Measurements from ENCODE around the gene LRRC32. TPM values are rescaled to one million over a fixed set of nuclear protein-coding genes. Genes with fewer than 3 reads are reported as not detected.

The LRRC32 gene
- total RNA-seq, 1 experiment from 2014 or later, result not detected

DNA sequence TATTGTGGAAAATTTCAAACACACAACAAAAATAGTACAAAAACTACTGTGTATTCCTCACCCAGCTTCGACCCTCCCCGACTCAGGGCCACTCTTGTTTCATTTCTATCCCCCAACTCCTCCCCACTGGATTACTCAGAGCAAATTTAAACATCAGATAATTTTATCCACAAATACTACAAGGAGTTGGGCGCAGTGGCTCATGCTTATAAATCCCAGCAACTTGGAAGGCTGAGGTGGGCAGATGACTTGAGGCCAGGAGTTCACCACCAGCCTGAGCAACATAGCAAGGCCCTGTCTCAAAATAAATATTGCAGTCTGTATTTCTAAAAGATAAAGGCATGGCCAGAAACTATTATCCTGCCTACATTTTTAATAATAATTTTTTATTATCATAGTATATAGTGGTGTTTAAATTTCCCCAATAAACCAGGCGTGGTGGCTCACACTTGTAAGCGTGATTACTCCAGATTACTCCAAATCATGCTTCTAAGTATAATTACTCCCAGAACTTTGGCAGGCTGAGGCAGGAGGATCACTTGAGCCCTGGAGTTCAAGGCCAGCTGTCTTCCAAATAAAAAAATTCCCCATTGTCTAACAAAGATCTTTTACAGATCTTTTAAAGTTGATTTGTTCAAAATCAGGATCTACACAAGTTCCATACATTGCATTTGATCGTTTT lies 39.8 kb downstream of the LRRC32 start:
- peaks cover 1% of the 10 kb centered on the region; the same call in 1 of the 2 replicates for H3K9me3 ChIP-seq

DNA sequence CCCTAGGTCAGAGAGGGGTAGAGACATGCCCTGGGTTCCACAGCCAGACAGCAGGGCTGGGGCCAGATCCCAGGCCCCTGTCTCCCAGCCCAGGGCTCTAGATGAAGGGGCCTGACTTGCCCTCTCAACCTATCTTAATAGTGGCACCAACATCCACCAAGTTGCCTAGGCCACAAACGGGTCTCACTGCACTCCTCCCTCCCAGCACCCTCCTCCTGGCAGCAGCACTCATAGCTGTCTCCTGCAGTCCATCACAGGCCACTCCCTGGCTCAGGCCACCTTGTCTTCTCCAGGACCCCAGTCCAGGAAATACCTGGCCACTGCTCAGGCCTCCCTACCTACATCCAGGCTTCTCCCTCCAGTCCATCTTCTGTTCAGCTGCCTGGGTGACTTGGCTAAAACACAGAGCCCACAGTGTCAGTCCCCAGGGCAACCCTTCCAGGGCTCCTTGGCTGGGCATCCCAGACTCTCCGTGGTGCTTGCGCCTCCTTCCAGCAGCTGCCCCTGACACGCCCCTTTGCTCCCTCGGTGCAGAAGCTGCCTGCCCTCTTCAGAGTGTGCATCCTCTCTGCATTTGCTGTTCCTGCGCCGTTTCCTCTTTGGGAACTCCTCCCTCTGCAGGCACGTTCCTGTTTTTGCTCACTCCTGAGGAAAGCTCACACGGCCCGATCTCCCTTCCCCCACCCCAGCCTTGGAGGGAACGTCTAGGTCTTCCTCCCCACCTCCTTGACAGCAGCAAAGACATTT lies 40.5 kb downstream of the LRRC32 start:
- H3K4me3 ChIP-seq, result no peak overlapping the region
- H3K36me3 ChIP-seq, result no peaks in the 10 kb centered on the region
- no peaks in the 10 kb centered on the region for H3K27me3 ChIP-seq
- no peak for DNase-seq
- H3K9me3 ChIP-seq, result peaks cover 5% of the 10 kb centered on the region; the same call in 1 of the 2 replicates

More for the DNA sequence above, 39.8 kb downstream of the LRRC32 start:
- Histone ChIP-seq H3K4me3 (no peak overlapping the region), H3K27me3 (no peaks in the 10 kb centered on the region), H3K36me3 (no peaks in the 10 kb centered on the region)
- DNase-seq, result no peak

DNA sequence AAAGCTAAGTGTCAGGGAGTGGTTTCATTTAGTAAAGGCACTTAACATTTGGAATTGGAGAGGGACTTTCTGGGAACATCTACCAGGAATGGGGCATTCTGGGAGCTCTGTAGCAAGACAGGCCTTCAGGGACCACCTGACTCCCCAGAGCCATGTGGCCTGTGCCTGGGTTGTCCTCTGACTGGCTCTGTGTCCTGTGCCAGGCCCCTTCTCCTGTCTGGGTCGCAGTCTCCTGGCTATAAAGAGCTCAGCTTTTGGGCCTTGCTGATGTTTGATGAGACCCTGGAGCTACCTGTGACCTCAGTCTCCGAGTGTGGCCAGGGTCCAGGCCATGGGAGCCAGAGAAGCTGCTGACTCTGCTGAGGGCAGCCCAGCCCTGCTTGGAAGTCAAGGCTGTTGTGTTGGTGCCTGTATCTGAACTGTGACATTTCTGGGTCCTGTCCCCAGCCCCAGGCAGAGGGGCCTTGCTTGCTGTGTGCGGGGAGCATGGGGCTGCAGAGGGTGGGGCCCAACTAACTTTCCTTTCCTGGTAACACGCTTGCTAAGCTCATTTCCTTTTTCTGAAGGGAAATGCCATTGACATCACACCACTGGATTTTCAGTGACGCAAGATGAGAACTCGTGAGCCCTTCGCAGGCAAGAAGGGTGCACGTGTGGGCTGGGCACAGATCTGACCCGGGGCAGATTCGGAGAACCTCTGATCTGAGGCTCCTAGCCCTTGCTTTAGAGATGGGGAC lies 41.3 kb downstream of the LRRC32 start:
- Histone ChIP-seq H3K9me3 (peaks cover 5% of the 10 kb centered on the region; the same call in 1 of the 2 replicates), H3K36me3 (no peaks in the 10 kb centered on the region), H3K4me3 (no peak overlapping the region), H3K27me3 (no peaks in the 10 kb centered on the region)
- DNase-seq, result no peak

DNA sequence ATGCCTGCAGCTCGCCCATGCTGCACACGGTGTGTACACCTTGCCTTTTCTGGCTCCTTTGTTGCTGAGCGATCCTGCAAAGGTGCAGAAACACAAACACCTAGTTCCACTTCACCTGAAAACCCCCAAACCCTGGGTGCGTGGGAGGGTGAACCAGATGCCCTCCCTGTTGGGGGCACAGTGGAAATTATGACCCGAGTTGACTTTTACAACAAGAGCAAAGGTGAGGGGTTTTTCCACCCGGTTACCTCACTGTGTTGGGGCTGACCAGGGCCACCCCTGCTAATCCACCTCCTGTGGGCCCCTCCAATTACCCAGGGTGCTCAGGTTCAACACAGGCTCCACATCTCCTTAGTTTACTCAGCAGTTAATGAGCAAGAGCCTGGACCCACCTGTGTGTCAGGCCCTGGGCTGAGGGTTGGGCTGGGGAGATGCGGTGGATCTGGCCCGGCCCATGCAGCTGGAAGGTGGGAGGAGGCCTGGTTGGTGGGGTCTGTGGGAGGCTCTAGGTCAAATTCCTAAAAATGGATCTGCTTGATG lies 42.1 kb downstream of the LRRC32 start:
- Histone ChIP-seq H3K9me3 (peaks cover 5% of the 10 kb centered on the region; the same call in 1 of the 2 replicates), H3K4me3 (no peak overlapping the region), H3K27me3 (no peaks in the 10 kb centered on the region), H3K36me3 (no peaks in the 10 kb centered on the region)
- DNase-seq, result no peak

DNA sequence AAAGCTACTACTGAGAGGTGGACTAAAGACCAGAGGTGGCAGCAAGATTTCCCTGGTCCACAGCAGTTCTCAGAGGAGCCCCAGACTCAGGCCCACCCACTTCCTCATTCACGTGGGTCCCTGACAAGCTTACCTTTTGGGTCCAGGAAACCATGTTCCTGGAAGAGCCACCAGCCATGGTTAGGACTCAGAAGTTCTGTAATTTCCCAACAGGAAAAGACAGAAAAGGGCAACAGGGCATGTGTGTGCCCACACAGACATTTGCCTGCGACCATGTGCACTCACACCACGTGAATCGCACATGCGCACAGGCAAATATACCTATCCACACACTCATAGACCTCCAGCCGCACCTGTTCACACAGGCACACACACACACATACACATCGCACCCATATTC lies 42.9 kb downstream of the LRRC32 start:
- peaks cover 5% of the 10 kb centered on the region; the same call in 1 of the 2 replicates for H3K9me3 ChIP-seq
- no peak for DNase-seq
- no peaks in the 10 kb centered on the region for H3K36me3 ChIP-seq
- H3K4me3 ChIP-seq, result no peak overlapping the region
- H3K27me3 ChIP-seq, result no peaks in the 10 kb centered on the region

DNA sequence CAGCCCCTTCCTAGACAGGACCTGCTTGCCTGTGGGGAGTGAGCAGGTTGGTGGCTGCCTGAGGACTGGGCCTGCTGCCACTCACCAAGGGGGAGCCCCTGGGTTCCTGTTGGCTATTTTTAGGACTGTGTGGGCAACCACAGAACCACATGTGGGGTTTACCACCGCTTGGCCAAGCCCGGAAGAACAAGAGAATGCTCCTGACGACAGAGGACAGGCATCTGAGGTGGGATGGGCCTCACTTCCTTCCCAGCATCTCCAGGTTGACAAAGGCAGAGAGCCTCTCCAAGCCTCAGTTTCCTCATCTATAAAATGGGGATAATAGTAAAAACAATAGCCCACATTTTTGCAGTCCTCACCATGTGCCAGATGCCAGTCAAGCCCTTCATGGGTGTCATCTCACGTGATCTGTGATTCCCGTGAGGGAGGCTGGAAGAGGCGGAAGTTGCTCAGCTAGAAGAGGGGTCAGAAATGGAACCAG lies 43.6 kb downstream of the LRRC32 start:
- no peaks in the 10 kb centered on the region for H3K27me3 ChIP-seq
- no peak for DNase-seq
- H3K4me3 ChIP-seq, result no peak overlapping the region
- peaks cover 5% of the 10 kb centered on the region; the same call in 1 of the 2 replicates for H3K9me3 ChIP-seq
- no peaks in the 10 kb centered on the region for H3K36me3 ChIP-seq

DNA sequence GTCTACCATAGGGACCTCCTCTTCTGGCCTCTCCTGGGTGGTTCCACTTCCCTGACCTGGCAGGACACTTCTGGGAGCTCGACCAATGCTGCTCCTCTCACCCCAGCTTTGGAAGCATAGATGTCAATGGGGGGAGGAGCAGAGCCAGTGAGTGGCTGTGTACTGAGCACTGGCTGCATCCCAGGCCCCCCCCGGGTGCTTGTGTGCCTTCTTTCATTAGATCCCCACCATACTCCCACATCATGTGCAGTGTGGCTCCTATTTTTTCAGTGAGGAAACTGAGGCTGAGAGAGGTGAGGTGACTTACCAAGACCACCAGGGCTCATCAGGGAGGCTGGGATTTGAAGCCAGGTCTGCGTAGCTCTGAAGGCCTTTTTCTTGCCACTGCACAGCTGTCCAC lies 44.3 kb downstream of the LRRC32 start:
- Histone ChIP-seq H3K27me3 (no peaks in the 10 kb centered on the region), H3K9me3 (peaks cover 5% of the 10 kb centered on the region; the same call in 1 of the 2 replicates), H3K36me3 (no peaks in the 10 kb centered on the region), H3K4me3 (no peak overlapping the region)
- no peak for DNase-seq

DNA sequence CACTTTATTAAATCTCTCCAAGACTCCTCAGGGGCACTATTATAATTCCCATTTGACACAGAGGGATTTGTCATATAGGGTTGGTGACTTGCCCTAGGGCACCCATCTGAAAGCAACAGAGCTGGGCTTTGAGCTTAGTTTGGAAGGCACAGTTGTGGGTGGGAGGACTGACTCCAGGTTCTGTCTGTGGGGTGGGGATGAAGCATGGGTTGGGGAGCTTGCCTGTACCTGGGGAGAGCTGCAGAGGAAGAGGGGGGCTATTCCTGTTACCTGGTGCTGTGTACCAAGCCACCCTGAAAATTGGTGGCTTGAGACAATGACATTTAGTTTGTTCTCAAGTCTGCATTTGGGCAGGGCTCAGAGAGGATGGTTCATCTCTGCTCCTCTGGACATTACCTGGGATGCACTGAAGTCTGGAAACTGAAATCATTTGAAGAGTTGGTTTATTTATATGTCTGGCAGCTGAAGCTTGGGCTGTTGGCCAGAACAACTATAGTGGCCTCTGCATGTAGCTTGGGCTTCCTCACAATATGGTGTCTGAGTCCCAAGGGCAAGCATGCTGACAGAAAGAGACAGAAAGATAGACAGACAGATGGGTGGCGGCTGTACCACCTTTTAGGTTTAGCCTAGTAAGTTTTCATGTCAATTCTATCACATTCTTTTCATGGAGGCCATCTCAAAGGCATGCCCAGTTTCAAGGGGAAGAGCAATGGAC lies 44.9 kb downstream of the LRRC32 start:
- no peaks in the 10 kb centered on the region for H3K27me3 ChIP-seq
- no peaks in the 10 kb centered on the region for H3K36me3 ChIP-seq
- no peak for DNase-seq
- no peak overlapping the region for H3K4me3 ChIP-seq
- peaks cover 5% of the 10 kb centered on the region; the same call in 1 of the 2 replicates for H3K9me3 ChIP-seq

DNA sequence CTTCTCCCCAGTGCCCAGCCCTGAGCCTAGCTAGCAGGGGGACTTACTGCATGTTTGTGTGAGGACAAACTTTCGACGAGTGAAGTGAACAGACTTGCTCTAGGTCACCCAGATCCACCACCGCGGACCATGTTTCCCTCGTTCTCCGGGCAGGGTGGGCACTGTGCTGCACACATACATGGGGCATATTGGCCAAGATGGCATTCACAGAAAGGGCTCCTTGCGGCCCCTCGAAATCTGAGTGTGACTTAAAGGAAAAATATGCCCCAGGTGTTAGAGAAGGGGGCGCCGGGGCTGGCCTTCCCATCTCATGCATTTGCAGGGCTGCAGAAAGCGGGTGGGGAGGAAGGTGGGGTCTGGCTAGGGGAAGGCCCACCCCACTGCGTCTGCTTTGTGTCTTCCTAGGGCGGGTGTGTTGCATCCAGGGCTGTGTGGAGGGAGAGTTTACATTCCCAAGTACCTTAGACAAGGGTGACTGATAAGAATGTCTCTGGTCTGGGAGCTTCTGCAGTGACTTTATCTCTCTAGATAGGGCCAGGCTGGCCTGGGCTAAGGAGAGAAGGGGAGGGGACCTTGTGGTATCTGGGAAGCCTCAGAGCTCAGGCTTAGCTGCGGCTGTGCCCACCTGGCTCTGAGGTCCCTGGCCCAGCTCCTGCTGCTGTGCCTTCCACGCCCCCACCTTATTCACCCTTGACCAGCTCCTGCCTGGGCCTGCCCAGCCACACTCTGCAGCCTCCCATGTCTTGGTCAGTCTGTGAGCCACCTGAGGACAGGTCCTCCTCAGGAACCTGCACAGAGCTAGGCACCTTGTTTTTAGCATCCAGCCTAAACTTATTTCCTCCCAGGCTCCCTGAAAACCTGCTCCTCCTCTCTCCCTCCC lies 45.8 kb downstream of the LRRC32 start:
- Histone ChIP-seq H3K4me3 (no peak overlapping the region), H3K36me3 (no peaks in the 10 kb centered on the region), H3K27me3 (no peaks in the 10 kb centered on the region), H3K9me3 (peaks cover 5% of the 10 kb centered on the region; the same call in 1 of the 2 replicates)
- no peak for DNase-seq

DNA sequence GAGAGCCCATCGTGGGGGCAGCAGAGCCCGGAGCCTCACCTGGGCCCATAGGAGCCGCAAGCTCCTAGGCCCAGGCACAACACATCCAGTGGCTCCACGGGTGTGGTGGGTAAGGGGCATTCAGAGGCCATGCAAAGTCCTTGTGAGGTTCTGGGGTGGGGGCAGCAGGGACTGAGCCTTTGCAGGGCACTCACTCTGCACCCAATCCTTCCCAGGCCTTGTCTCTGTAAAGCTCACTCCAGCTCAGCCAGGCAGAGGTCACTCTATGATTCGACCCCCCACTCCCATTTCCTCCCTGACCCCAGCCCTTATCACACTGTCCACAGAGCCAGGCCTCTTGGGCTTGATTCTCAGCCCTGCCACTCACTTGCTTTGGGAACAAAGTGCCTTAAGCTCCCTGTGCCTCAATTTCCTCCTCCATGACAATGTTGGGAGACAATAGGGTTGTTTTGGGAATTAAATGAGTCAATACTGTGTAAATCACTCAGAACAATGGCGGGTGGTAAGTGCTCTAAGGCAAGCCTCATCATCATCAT lies 46.6 kb downstream of the LRRC32 start:
- no peak overlapping the region for H3K4me3 ChIP-seq
- H3K9me3 ChIP-seq, result peaks cover 6% of the 10 kb centered on the region
- H3K36me3 ChIP-seq, result no peaks in the 10 kb centered on the region
- DNase-seq, result no peak
- H3K27me3 ChIP-seq, result no peaks in the 10 kb centered on the region

DNA sequence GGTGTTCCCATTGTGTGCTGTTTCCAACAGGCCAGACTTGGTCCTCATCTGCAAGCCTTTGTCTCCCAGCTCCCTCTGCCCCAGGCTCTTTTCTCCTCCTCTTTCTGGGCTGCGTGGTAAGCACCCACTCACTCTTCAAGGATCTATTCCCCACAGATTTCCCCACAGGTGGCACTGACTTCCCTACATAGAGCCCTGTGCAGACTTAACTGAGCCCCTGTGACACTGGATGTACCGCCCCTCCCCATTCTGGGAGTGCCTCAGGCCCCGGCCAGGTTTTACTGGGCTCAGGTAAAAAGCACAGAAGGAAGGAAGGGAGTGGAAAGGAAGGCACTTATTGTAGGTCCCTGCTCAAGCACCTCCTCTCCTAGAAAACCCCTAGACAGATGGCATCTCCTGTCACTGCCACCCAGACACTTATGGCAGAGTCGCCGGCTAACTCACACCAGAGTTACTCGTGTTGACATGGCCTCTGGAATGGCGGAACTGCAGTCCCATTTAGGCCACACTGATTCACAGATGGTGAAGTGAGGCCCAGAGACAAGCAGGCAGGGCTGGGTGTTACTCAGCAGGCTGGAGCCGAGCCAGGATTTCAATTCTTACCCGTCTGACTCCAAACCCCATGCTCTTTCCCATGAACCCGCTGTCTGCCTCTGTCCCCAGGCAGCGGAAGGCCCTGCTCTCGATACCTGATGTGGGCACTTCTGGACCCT lies 47.2 kb downstream of the LRRC32 start:
- DNase-seq, result peak; percentile 64
- H3K36me3 ChIP-seq, result no peaks in the 10 kb centered on the region
- no peaks in the 10 kb centered on the region for H3K27me3 ChIP-seq
- H3K4me3 ChIP-seq, result no peak overlapping the region
- H3K9me3 ChIP-seq, result peaks cover 11% of the 10 kb centered on the region

DNA sequence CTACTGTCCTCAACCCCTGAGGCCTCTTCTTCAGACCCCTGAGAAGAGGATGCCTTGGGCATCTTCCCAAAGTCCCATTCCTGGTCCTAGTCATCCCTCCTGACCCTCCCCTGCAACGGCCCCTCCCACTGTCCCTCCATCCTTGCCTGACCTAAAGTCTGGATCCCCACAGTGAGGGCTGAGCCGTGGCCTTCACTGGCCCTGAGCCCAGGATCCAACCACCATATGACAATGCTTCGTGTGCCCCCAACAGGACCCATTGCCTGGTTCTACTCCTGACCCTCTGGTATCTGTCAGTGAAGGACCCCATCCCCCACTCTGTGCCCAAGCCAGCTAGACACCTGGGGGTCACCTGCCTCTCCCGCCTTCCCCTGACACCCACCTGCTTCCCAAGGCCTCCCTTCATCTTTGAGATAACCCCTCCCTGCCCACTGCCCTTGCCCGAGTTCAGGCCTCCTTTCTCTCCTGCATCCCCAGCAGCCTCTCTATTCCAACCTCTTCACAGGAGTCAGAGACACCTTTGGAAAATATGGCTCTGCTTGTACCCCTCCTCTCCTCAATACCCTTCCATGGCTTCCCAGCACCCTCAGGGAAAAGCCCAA lies 48.0 kb downstream of the LRRC32 start:
- H3K4me3 ChIP-seq, result no peak overlapping the region
- H3K9me3 ChIP-seq, result peaks cover 11% of the 10 kb centered on the region
- no peaks in the 10 kb centered on the region for H3K27me3 ChIP-seq
- no peak for DNase-seq
- H3K36me3 ChIP-seq, result no peaks in the 10 kb centered on the region

DNA sequence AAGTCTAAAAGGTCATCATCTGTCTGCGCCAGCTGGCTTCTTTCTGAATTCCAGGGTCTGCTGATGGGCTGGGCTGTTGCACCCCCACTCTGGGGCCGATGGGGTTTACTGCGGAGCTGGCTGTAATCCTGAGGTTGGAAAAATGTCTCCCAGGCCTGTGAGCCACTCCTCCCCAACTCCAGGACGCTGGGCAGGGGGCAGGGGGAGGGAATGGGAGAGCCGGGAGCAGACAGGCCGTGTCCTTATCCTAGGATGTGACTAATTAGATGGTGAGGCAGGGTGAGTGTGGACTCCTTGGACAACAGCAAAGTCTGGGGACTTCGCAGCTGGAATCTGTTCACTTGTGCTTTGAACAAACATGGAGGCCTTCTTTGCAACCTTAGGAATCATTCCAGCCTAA lies 48.7 kb downstream of the LRRC32 start:
- H3K9me3 ChIP-seq, result peaks cover 11% of the 10 kb centered on the region
- no peak for DNase-seq
- H3K36me3 ChIP-seq, result no peaks in the 10 kb centered on the region
- H3K27me3 ChIP-seq, result no peaks in the 10 kb centered on the region
- no peak overlapping the region for H3K4me3 ChIP-seq

DNA sequence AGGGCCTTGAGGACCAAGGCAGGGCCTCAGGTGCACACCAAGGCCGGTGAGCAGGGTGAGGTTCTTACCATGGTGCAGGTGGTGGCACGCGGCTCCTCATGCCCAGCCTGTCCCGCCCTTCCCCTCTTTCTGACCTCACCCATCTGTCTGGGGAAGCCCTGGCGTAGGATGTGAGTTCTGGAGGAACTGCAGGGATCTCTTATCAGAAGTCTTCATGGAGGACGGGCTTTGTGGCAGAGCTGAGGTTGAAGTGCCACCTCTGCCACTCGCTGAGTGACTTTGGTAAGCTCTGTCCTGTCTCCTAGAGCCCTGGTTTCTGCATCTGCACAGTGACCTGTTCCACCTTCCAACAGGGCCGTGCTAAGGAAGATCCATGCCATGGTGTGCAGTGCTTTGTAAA lies 49.1 kb downstream of the LRRC32 start:
- Histone ChIP-seq H3K36me3 (no peaks in the 10 kb centered on the region), H3K9me3 (peaks cover 11% of the 10 kb centered on the region), H3K27me3 (no peaks in the 10 kb centered on the region), H3K4me3 (no peak overlapping the region)
- no peak for DNase-seq

All from MG63 (cell line).